Measurements from ENCODE around the gene FBN3.

- TF ChIP-seq, protein P1, sequence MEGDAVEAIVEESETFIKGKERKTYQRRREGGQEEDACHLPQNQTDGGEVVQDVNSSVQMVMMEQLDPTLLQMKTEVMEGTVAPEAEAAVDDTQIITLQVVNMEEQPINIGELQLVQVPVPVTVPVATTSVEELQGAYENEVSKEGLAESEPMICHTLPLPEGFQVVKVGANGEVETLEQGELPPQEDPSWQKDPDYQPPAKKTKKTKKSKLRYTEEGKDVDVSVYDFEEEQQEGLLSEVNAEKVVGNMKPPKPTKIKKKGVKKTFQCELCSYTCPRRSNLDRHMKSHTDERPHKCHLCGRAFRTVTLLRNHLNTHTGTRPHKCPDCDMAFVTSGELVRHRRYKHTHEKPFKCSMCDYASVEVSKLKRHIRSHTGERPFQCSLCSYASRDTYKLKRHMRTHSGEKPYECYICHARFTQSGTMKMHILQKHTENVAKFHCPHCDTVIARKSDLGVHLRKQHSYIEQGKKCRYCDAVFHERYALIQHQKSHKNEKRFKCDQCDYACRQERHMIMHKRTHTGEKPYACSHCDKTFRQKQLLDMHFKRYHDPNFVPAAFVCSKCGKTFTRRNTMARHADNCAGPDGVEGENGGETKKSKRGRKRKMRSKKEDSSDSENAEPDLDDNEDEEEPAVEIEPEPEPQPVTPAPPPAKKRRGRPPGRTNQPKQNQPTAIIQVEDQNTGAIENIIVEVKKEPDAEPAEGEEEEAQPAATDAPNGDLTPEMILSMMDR (IDR thresholded peaks at IDR 0.05), result no peak
- no peak for TF ChIP-seq POLR2A (IDR thresholded peaks at IDR 0.05)
Measured at GRCh38 chr19:8147582-8147978, 1.8 kb downstream of the FBN3 start.

All from lower leg skin (tissue), 3 donors.